HG03575 (cell line): ENCODE measurements around the gene ENTPD7.

Source experiments
- ATAC-seq: cut with Tn5 transposase; IDR thresholded peaks from one replicate; pipeline ENCODE4 v1.9.1; 2021; ENCODE audit not compliant: unreplicated experiment, insufficient number of reproducible peaks, low FRiP score; ENCODE audit errors: extremely low read depth

The ENTPD7 gene

DNA sequence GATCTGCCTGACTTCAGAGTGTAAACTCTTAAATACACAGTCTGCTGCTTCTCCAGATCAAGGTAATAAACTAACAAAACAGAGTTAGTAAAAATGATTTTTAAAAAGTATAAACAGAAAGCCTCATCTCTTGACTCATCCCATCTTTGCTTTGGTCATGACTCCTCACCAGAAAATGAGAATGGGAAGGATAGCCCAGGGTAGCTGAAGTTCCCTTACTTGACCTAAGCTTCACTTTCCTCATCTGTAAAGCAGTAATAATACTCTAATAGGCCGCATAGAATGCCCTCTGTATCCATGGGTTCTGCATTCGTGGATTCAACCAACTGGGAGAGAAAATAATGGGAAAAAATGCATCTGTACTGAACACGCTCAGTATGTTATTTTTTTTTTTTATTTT, 27.8 kb upstream of the ENTPD7 start:
- no peak for ATAC-seq

DNA sequence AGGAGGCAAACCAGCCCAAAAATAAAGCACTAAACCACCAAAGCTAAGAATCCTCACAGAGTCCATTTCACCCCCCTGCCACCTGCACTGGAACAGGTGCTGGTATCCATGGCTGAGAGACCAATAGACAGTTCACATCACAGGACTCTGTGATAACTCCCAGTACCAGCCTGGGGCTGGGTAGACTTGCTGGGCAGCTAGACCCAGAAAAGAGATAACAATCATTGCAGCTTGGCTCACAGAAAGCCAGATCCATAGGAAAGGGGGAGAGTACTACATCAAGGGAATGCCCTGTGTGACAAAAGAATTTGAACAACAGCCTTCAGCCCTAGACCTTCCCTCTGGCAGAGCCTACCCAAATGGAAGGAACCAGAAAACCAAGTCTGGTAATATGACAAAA, 25.5 kb upstream of the ENTPD7 start:
- ATAC-seq: no peak

DNA sequence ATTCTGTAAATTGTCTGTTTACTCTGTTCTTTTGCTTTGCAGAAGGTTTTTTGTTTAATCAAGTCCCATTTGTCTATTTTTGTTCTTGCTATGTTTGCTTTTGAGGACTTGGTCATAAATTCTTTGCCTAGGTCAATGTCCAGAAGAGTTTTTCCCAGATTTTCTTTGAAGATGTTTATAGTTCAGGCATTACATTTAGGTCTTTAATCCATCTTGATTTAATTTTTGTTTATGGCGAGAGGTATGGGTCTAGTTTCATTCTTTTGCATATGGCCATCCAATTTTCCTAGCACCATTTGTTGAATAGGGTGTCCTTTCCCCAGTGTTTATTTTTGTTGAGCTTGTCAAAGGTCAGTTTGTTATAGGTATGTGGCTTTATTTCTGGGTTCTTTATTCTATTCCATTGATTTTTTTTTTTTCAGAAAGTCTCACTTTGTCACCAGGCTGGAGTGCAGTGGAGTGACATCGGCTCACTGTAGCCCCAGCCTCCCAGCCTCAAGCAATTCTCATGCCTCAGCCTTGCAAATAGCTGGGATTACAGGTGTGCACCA, 11.6 kb upstream of the ENTPD7 start:
- ATAC-seq: no peak

DNA sequence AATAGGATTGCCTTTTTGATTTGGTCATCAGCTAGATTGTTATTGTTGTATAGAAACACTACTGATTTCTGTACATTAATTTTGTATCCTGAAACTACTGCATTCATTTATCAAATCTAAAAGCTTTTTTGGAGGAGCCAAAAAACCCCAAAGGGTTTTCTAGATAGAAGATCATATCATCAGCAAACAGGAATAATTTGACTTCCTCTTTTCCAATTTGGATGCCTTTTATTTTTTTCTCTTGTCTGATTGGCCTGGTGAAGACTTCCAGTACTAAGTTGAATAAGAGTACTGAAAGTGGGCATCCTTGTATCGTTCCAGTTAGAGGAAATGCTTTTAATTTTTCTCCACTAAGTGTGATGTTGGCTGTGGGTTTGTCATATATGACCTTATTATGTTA, 10.6 kb upstream of the ENTPD7 start:
- ATAC-seq: no peak

DNA sequence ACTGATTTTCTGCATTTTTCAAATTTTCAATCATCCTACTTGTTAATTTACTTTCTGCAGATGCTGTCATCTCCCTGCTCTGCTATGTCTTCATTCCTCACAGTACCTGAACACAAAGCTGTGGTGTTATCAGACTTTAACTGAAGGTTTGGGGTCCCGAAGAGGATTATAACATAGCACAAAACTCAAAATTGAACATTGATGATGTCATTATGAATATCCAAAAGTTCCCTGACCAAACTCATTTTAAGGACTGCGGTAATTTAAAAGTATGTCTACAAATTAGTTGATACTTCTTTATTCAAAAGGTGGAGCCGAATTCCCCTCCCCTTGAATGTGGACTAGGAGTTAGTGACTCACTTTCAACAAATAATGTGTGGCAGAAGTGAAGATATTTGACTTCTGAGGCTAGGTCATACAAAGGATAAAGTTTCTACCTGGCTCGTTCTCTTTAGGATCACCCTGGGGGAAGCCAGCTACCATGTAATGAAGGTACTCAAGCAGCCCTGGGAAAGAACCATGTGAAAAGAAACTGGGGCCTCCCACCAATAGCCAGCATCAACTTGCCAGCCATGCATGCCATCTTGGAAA, 6.4 kb upstream of the ENTPD7 start:
- no peak for ATAC-seq

DNA sequence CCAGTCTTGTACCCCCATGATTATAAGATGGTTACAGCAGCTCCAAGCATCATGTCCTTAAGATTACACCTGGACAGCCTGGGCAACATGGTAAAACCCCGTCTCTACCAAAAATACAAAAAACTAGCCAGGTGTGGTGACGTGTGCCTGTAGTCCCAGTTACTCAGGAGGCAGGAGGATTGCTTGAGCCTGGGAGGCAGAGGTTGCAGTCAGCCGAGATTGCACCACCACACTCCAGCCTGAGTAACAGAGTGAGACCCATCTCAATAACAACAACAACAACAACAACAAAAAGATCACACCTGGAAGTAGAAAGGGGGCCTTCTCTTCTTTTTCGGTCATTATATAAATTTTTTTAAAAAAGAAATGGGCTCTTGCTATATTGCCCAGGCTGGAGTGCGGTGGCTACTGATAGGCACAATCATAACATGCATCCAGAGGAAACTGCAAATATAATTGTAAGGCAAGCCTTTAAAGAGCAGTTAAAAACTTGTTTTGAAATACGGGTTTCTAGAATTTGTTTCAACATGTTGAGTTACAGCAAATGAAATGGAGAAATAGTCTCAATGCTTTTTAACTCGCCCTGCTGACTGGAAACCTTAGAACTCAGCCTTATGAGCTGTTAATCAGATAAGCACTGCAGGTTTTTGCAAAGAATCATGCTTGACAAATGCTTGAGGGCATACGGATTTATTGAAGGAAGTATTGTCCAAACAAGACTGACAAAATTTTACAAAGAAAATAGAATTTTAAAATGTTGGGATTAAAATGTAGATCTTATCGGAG, 4.7 kb upstream of the ENTPD7 start:
- no peak for ATAC-seq

DNA sequence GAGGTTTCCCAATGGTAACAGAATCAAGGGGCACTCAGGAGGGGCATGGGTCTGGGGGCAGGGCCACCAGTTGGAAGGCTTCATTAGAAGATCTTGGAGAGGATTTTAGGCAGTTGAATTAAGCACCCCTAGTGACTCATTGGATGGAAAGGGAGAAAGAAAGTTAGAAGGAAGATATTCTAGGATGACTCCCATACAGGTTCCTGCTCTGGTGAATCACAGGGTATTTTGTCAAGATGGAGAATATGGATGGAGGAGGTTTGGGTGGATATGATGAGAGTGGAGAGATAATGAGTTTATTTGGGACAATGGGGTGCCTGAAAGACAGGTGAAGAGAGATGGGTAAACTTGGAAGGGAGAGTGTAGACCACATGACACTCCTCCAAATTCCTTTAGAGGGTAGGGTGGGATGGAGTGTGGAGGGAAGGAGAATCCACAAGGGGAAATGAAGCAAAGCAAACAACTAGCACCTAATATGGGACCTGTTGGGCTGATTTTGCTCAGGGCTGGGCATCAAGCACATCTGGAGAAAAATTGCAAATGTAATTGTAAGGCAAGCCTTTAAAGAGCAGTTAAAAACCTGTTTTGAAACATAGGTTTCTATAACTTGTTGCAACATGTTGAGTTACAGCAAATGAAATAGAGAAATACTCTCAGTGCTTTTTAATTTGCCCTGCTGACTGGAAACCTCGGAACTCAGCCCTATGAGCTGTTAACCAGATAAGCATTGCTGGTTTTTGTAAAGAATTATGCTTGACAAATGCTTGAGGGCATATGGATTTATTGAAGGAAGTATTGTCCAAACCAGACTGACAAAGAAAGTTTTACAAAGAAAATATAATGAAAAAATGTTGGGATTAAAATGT, 2.9 kb upstream of the ENTPD7 start:
- no peak for ATAC-seq

DNA sequence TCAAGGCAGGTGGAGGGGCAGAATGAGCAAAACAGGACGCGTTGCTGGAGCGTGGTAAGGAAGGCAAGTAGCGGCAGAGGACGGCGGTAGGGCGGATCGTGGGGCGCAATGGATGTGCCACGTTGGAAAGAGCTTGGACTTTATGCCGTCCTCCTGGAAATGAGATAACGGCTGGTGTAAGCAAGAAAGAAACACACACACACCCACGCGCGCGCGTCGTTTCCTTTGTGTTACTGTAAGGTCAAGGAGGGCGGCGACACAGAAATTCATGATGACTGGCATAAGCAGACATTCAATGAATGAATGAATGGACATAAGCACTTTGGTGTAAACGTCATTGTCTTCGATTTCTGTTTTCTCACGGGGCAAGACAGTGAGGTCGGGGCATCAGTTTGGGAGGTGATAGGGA, 683 bp upstream of the ENTPD7 start:
- ATAC-seq: no peak

DNA sequence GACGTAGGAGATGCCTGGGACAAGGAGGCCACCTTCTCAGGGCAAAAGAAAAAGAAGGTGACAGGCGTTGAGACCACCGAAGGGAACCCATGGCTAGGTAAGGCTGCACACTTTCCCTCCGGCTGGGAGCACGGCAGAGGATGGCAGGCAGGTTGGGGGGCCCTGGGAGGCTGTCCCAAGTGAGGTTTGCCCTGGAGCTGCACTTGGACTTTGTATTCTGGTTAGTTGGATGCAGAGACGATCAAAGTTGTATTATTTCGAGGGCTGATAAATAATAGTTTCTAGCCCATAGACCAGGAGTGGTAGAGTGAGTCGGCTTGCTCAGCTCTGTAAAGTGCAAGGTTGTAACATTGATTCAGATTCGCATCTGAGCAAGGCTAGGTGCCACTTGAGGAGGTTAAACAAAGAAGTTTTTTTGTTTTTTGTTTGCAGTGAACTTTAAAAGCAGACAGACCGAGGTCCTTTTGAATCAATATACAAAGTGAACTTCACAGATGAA, 608 bp downstream of the ENTPD7 start:
- ATAC-seq: no peak

DNA sequence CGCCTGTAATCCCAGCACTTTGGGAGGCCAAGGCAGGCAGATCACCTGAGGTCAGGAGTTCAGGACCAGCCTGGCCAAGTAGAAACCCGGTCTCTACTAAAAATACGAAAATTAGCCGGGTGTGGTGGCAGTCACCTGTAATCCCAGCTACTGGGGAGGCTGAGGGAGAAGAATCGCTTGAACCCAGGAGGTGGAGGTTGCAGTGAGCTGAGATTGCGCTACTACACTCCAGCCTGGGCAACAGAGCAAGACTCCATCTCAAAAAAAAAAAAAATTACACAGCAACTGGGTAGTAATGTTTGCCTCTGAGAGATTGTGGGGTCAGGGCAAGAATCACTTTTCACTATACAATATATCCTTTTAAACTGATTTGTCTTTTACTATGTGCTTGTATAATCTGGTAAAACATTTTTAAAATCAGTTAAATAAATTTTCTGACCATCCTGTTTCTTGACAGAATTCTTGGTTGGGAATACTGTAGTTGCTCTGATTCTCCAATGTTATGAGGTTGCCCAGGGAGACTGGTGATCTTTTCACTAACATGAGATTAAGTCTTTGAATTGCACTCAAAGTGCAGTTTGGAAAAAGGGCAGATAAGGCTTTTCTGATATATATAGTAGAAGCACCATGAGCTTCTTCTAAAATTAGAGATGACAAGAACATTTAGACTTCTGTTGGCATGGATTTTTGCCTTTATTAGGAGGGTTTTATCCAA, 1.5 kb downstream of the ENTPD7 start:
- ATAC-seq: no peak

DNA sequence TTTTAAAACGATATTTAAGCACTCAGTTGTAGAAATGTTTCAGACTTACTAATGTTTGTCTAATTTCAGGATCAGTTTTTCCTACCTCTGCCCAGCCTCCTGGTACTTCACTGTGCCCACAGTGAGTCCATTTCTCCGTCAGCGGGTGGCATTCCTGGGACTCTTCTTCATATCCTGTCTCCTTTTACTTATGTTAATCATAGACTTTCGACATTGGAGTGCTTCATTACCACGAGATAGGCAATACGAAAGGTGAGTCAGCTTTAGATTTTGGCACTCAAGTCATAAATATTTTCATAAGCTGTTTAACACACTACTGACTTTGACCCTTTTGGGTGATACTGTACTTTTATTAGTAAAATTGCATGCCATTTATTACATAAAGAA, 2.1 kb downstream of the ENTPD7 start:
- no peak for ATAC-seq

DNA sequence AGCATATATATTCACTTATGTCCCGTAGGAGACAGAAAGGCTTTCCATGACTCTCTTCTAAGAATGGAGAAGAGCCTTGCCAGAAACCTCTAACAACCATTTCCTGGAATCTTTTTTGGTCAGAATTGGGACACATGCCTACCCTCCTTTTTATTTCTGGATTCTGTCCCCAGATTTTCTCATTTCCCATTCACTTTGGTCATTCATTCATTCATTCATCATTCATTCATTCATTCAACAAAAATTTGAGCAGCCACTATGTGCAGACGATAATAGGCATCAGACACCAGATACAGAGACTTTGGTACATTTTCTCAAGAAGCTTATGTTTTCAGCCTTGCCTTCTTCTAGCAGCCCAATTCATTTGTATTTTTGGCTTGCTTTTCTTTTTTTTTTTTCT, 6.0 kb downstream of the ENTPD7 start:
- no peak for ATAC-seq

DNA sequence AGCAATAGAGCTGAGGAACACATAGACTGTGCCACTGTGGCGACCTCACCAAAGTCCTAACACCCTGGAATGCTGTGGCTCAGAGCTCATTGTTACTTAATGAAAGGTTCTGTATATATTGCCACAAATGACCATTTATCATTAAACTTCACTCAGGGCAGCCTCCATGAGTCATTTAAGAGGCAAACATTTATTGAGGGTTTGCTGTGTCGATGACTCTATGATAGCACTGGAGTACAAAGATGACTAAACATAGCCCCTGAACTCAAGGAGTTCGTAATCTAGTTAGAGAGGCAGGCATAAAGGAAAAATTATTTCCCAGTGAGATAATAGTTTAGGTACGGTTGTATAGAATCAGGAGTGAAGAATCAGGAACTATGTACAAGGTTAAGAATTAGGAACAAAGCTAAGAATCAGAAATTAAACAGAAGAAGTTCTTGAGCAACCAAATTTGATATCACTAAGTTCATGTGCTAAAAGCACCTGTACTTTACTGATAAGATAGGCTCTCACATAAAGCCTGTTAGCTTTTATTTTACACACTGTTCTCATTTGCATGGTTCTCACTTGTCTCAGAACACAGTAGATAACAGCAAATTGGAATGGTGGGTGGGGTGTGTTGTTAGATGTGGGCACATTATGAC, 7.9 kb downstream of the ENTPD7 start:
- no peak for ATAC-seq

DNA sequence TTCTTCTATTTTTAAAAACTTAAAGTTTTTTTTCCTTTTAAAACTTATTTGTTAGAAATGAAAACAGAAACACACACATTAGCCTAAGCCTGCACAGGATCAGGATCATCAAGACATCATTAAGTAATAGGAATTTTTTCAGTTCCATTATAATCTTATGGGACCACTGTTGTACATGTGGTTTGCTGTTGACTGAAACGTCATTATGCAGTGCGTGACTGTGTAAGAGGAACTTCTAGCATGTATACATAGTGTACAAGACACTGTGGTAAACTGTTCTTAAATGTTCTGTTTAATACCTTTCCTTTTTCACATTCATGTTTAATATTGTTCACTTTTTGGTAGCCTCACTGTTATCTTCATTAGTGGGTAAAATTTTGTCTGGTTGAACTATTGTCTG, 12.1 kb downstream of the ENTPD7 start:
- ATAC-seq: no peak

DNA sequence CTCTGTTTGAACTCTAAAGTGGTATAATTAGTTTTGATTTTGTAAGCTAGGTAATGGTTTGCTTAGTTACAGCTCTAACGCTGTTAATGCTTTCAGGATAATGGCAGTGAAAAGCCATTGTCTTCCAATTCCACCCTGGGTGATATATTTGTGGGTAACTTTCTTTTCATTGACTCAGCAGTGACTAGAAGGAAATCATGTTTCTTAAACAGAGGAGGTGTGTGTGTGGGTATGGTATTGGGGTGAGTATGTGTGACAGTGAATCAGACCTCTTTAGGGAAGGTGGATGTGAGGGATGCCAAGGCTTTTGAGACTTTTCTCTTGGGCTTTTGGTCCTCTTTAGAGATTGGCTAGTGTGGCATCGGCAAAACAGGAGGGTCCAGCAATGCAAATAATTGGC, 13.6 kb downstream of the ENTPD7 start:
- no peak for ATAC-seq

DNA sequence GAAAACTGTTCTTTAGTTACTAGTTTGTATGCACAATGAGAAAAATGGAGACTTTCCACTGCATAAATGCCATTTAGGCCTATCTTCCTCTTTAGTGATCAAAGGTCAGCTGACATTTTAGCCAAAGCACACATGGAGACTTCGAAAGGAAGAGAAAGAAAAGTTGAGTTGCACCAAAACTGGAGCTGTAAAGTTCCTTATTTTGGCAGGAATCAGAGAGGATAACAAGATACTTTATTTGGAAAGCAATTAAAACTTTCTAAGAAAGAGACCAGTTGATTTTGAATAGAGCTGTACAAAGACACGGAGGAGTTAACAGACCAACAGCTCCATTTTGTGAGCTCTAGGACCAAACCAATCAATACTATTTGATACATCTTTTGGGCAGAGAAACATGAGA, 14.2 kb downstream of the ENTPD7 start:
- no peak for ATAC-seq

DNA sequence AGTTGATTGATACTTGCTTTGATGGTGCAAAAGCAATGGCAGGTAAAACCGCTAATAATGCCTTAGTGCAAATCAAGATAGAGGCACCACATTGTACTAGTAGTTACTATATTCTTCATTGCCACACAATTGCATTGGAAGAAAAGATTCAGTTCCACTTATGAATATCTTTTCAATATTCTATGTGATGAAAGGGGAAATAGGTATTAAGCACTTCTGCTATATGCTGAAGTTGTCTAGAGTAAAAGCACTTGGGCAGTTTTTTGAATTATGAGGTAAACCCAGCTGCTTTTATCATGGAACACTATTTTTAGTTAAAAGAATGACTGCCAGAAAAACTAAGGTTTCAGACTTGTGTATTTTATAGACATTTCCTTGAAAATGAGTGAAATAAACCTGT, 15.5 kb downstream of the ENTPD7 start:
- no peak for ATAC-seq

DNA sequence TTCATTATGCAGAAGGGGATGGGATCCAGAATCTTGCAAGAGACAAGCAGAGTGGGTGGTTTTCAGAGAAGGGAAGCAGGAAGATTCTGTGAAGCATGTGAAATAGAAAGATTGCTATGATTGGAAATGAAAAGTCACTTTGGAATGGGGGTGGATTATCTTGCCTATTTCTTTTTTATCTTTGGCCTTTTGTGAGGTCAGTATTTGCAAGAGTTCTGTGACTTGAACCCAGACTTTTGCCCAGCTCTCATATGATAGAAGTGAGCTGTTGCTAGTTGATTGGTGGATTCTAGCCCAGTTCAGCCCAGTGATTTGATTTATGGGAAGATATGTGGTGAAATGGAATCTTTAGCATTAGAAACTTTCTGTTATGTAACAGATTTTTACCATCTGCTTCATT, 17.1 kb downstream of the ENTPD7 start:
- ATAC-seq: no peak

DNA sequence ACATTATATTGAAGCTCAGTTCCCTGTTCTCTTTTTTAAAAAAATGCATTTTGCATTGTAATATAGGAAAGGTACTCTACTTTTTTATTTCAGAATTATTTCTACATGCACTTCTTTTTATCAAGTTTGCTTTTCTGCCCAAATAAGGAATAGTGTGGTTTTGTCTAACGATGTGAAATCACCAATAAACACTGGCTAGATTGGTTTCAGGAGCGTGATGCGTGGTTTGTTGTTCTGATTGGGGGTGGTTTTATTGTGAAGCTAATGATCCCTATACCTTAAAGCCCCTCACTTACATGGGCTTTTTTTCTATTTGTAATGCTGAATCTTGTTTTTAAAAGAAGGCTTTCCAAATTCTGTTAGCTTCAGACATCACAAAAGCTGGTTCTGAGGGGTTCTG, 17.6 kb downstream of the ENTPD7 start:
- ATAC-seq: no peak
